ENCODE data around the gene NAXE.
"Not testable (repeated sequence)": the region's sequence is repeated elsewhere in the genome, so short reads cannot be mapped to it uniquely, and the experiment has no call there.

NAXE gene

GRCh38 chr1:156583821-156584622, 7.6 kb upstream of the NAXE start:
- no peak overlapping the region for H3K27ac ChIP-seq
- H3K36me3 ChIP-seq (ENCODE audit: control insufficient read depth, insufficient read depth, low read length): no peaks in the 10 kb centered on the region
- H3K9ac ChIP-seq: no peak overlapping the region
- no peaks in the 10 kb centered on the region for H3K9me3 ChIP-seq (ENCODE audit: control insufficient read depth, low read length)
- H3K4me1 ChIP-seq: no peaks in the 10 kb centered on the region
- no peaks in the 10 kb centered on the region for H3K79me2 ChIP-seq
- H3K27me3 ChIP-seq (ENCODE audit: control insufficient read depth, insufficient read depth, low read length): no peaks in the 10 kb centered on the region
- H3K4me2 ChIP-seq (ENCODE audit: low read length): no peak overlapping the region
- peak overlapping the region; percentile 34 for H2AFZ ChIP-seq
- TF ChIP-seq, protein P1, sequence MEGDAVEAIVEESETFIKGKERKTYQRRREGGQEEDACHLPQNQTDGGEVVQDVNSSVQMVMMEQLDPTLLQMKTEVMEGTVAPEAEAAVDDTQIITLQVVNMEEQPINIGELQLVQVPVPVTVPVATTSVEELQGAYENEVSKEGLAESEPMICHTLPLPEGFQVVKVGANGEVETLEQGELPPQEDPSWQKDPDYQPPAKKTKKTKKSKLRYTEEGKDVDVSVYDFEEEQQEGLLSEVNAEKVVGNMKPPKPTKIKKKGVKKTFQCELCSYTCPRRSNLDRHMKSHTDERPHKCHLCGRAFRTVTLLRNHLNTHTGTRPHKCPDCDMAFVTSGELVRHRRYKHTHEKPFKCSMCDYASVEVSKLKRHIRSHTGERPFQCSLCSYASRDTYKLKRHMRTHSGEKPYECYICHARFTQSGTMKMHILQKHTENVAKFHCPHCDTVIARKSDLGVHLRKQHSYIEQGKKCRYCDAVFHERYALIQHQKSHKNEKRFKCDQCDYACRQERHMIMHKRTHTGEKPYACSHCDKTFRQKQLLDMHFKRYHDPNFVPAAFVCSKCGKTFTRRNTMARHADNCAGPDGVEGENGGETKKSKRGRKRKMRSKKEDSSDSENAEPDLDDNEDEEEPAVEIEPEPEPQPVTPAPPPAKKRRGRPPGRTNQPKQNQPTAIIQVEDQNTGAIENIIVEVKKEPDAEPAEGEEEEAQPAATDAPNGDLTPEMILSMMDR (IDR thresholded peaks at IDR 0.05): peak; percentile 73
- H3K4me3 ChIP-seq (ENCODE audit: low read depth, low read length): no peak overlapping the region

DNA sequence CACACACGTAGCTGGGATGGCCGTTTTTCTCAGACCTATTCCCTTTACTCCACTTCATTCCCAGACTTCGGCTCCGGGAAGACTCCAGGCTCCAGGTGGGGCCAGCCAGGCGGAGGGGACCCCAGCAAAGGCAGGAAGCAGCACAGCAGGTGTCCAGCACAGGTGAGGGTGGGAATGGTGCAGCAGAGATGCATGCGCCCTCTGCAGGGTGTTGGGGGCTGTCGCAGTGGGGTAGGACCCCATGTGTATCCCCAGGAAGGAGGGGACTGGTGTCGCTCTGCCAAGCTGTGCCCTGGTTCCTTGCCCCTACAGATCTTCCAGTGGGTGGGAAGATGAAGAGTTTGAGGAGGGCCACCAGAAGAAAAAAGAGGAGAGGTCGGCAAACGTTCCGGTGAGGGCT, 6.8 kb upstream of the NAXE start:
- TF ChIP-seq, protein P1 (IDR thresholded peaks at IDR 0.05): no peak
- no peaks in the 10 kb centered on the region for H3K27me3 ChIP-seq (ENCODE audit: control insufficient read depth, insufficient read depth, low read length)
- no peak overlapping the region for H3K4me2 ChIP-seq (ENCODE audit: low read length)
- no peak overlapping the region for H3K4me3 ChIP-seq (ENCODE audit: low read depth, low read length)
- no peak overlapping the region for H2AFZ ChIP-seq
- H3K9me3 ChIP-seq (ENCODE audit: control insufficient read depth, low read length): no peaks in the 10 kb centered on the region
- H3K9ac ChIP-seq: no peak overlapping the region
- no peaks in the 10 kb centered on the region for H3K4me1 ChIP-seq
- H3K79me2 ChIP-seq: no peaks in the 10 kb centered on the region
- no peak overlapping the region for H3K27ac ChIP-seq
- no peaks in the 10 kb centered on the region for H3K36me3 ChIP-seq (ENCODE audit: control insufficient read depth, insufficient read depth, low read length)

GRCh38 chr1:156586323-156586722, 5.3 kb upstream of the NAXE start:
- Histone ChIP-seq H3K79me2 (no peaks in the 10 kb centered on the region), H3K4me1 (peaks cover 4% of the 10 kb centered on the region), H3K9ac (no peak overlapping the region), H3K4me2 (ENCODE audit: low read length) (no peak overlapping the region), H3K27me3 (ENCODE audit: control insufficient read depth, insufficient read depth, low read length) (no peaks in the 10 kb centered on the region), H3K36me3 (ENCODE audit: control insufficient read depth, insufficient read depth, low read length) (no peaks in the 10 kb centered on the region), H2AFZ (no peak overlapping the region), H3K4me3 (ENCODE audit: low read depth, low read length) (no peak overlapping the region), H3K27ac (no peak overlapping the region), H3K9me3 (ENCODE audit: control insufficient read depth, low read length) (no peaks in the 10 kb centered on the region)
- TF ChIP-seq, protein P1 (IDR thresholded peaks at IDR 0.05): no peak

- H3K9me3 ChIP-seq (ENCODE audit: control insufficient read depth, low read length): no peaks in the 10 kb centered on the region
- no peak overlapping the region for H2AFZ ChIP-seq
- no peaks in the 10 kb centered on the region for H3K79me2 ChIP-seq
- peaks cover 4% of the 10 kb centered on the region for H3K4me1 ChIP-seq
- H3K4me2 ChIP-seq (ENCODE audit: low read length): no peak overlapping the region
- no peak overlapping the region for H3K4me3 ChIP-seq (ENCODE audit: low read depth, low read length)
- H3K27me3 ChIP-seq (ENCODE audit: control insufficient read depth, insufficient read depth, low read length): no peaks in the 10 kb centered on the region
- H3K27ac ChIP-seq: no peak overlapping the region
- TF ChIP-seq, protein P1 (IDR thresholded peaks at IDR 0.05): no peak
- no peak overlapping the region for H3K9ac ChIP-seq
- H3K36me3 ChIP-seq (ENCODE audit: control insufficient read depth, insufficient read depth, low read length): no peaks in the 10 kb centered on the region
These were observed 4.6 kb upstream of the NAXE start for GRCh38 chr1:156586892-156587477.

DNA sequence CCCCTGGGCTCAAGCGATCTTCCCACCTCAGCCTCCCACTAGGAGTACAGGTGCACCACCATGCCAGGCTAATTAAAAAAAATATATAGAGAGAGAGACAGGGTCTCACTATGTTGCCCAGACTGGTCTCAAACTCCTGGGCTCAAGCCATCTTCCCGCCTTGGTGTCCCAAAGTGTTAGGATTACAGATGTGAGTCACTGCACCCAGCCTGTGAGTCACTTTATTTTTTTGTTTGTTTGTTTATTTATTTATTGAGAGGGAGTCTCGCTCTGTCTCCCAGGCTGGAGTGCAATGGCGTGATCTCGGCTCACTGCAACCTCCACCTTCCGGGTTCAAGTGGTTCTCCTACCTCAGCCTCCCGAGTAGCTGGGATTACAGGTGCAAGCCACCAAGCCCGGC, 3.6 kb upstream of the NAXE start:
- H3K4me2 ChIP-seq (ENCODE audit: low read length); H3K4me1 ChIP-seq; H3K4me3 ChIP-seq (ENCODE audit: low read depth, low read length); H2AFZ ChIP-seq; H3K27ac ChIP-seq; H3K27me3 ChIP-seq (ENCODE audit: control insufficient read depth, insufficient read depth, low read length); H3K36me3 ChIP-seq (ENCODE audit: control insufficient read depth, insufficient read depth, low read length); H3K9ac ChIP-seq; H3K9me3 ChIP-seq (ENCODE audit: control insufficient read depth, low read length); H3K79me2 ChIP-seq: not testable (repeated sequence)
